HG03439 (cell line): ENCODE measurements around the gene R3HDM1.
"Not testable (repeated sequence)": the region's sequence is repeated elsewhere in the genome, so short reads cannot be mapped to it uniquely, and the experiment has no call there.

Experiments
- ATAC-seq: cut with Tn5 transposase; IDR thresholded peaks from one replicate; pipeline ENCODE4 v1.9.1; 2021; ENCODE audit warnings: mild to moderate bottlenecking, moderate library complexity; ENCODE audit not compliant: unreplicated experiment

The R3HDM1 gene

GRCh38 chr2:135531231-135532197 lies at the start of gene R3HDM1:
TSS of gene R3HDM1 (plus strand) at chr2:135531484. CDS start at chr2:135604846, 73,362 bp downstream.
- ATAC-seq: peak; percentile 86

GRCh38 chr2:135485441-135485840 lies 45.8 kb upstream of the R3HDM1 start:
- no peak for ATAC-seq

GRCh38 chr2:135490376-135490775 lies 40.9 kb upstream of the R3HDM1 start:
- no peak for ATAC-seq

- no peak for ATAC-seq
Observed at GRCh38 chr2:135494503-135494902, 36.8 kb upstream of the R3HDM1 start.

- no peak for ATAC-seq
Observed at GRCh38 chr2:135494917-135495316, 36.4 kb upstream of the R3HDM1 start.

- not testable (repeated sequence) for ATAC-seq
Observed at GRCh38 chr2:135498588-135498987, 32.7 kb upstream of the R3HDM1 start.

GRCh38 chr2:135504811-135505210 lies 26.5 kb upstream of the R3HDM1 start:
- ATAC-seq: no peak

GRCh38 chr2:135510577-135510976 lies 20.7 kb upstream of the R3HDM1 start:
- no peak for ATAC-seq

- ATAC-seq: no peak
Observed at GRCh38 chr2:135512099-135512498, 19.2 kb upstream of the R3HDM1 start.

GRCh38 chr2:135525786-135526185 lies 5.5 kb upstream of the R3HDM1 start:
- ATAC-seq: no peak

- no peak for ATAC-seq
Observed at GRCh38 chr2:135528006-135528405, 3.3 kb upstream of the R3HDM1 start.

GRCh38 chr2:135530313-135531230 lies 712 bp upstream of the R3HDM1 start, which contains the start of gene ZRANB3:
TSS of gene ZRANB3 (minus strand) at chr2:135531218.
- ATAC-seq: peak; percentile 70

GRCh38 chr2:135532581-135532980 lies 1.3 kb downstream of the R3HDM1 start:
- ATAC-seq: no peak

GRCh38 chr2:135533545-135533944 lies 2.3 kb downstream of the R3HDM1 start:
- ATAC-seq: not testable (repeated sequence)

GRCh38 chr2:135546436-135546835 lies 15.2 kb downstream of the R3HDM1 start:
- no peak for ATAC-seq

- ATAC-seq: no peak
Observed at GRCh38 chr2:135547311-135547710, 16.0 kb downstream of the R3HDM1 start.

GRCh38 chr2:135551356-135551755 lies 20.1 kb downstream of the R3HDM1 start:
- ATAC-seq: no peak

- no peak for ATAC-seq
Observed at GRCh38 chr2:135552887-135553286, 21.6 kb downstream of the R3HDM1 start.

- ATAC-seq: no peak
Observed at GRCh38 chr2:135555311-135555710, 24.0 kb downstream of the R3HDM1 start.

GRCh38 chr2:135557530-135557929 lies 26.2 kb downstream of the R3HDM1 start:
- no peak for ATAC-seq

GRCh38 chr2:135561925-135562324 lies 30.6 kb downstream of the R3HDM1 start:
- no peak for ATAC-seq
